Thymus (tissue), 11 donors: ENCODE measurements around the gene YTHDF2. TPM values are rescaled to one million over a fixed set of nuclear protein-coding genes. Genes with fewer than 3 reads are reported as not detected.
"Not testable (repeated sequence)": the region's sequence is repeated elsewhere in the genome, so short reads cannot be mapped to it uniquely, and the experiment has no call there.

Experiments
- DNase-seq, 9 donors: peaks; one replicate each; pipeline ENCODE4 v3.0.0-alpha.2; 2013; ENCODE audit warnings: low spot score in 9 of 9, low read depth in 6 of 9, missing footprints in 1 of 9
- H3K27ac ChIP-seq, 2 donors: one replicate each; pipeline ENCODE4 v1.5.1; 2013; ENCODE audit warnings: control low read depth in 1 of 2, low read depth in 1 of 2, low read length in 1 of 2, mild to moderate bottlenecking in 1 of 2, moderate library complexity in 1 of 2
- H3K27me3 ChIP-seq, 2 donors: one replicate each; pipeline ENCODE4 v1.5.1; 2013; ENCODE audit warnings: low read length in 1 of 2; ENCODE audit not compliant: control insufficient read depth in 2 of 2, insufficient read depth in 1 of 2
- H3K36me3 ChIP-seq, 2 donors: one replicate each; pipeline ENCODE4 v1.5.1; 2013; ENCODE audit warnings: low read length in 1 of 2, mild to moderate bottlenecking in 1 of 2, moderate library complexity in 1 of 2; ENCODE audit not compliant: control insufficient read depth in 2 of 2, insufficient read depth in 2 of 2
- H3K4me1 ChIP-seq, 2 donors: one replicate each; pipeline ENCODE4 v1.5.1; 2013; ENCODE audit warnings: low read length in 2 of 2; ENCODE audit not compliant: control insufficient read depth in 2 of 2, insufficient read depth in 2 of 2
- H3K4me3 ChIP-seq, 2 donors: one replicate each; pipeline ENCODE4 v1.5.1; 2013; ENCODE audit warnings: low read length in 2 of 2, control low read depth in 1 of 2, mild to moderate bottlenecking in 1 of 2
- H3K9me3 ChIP-seq, 2 donors: one replicate each; pipeline ENCODE4 v1.5.1; 2013; ENCODE audit warnings: low read length in 1 of 2, mild to moderate bottlenecking in 1 of 2; ENCODE audit not compliant: control insufficient read depth in 2 of 2, insufficient read depth in 1 of 2
- WGBS: extraction: QIAGEN DNeasy Blood & Tissue Kit; methylation state at CpG from one replicate; pipeline ENCODE4 v1.1.7; 2013; 5-methylcytosine and 5-hydroxymethylcytosine counted together
- polyA plus RNA-seq: library from polyadenylated mRNA; stranded (reverse); fragments of 200-250 nt; gene quantifications from one replicate; pipeline ENCODE4 v1.2.3, GENCODE V29; 2013
- total RNA-seq: library from RNA; stranded (reverse); fragments of 120-200 nt; gene quantifications from one replicate; pipeline ENCODE4 v1.2.4, GENCODE V29; 2013
- donor health status: healthy.

Gene YTHDF2
- total and polyA plus RNA-seq, 2 donors = 50.5 to 72.6 TPM

- Histone ChIP-seq H3K4me1 (no peaks in the 10 kb centered on the region), H3K36me3 (no peaks in the 10 kb centered on the region), H3K9me3 (no peaks in the 10 kb centered on the region), H3K27ac (no peak overlapping the region), H3K4me3 (no peak overlapping the region), H3K27me3 (no peaks in the 10 kb centered on the region)
- 91% methylated on average over 6 of the region's 6 CpGs for WGBS
- no peak for DNase-seq
Observed at GRCh38 chr1:28789816-28790215, 53.1 kb downstream of the YTHDF2 start.

- H3K4me1 ChIP-seq = no peaks in the 10 kb centered on the region
- H3K27ac ChIP-seq = no peak overlapping the region
- H3K4me3 ChIP-seq = no peak overlapping the region
- WGBS = 88% methylated on average over 12 of the region's 12 CpGs
- no peaks in the 10 kb centered on the region for H3K36me3 ChIP-seq
- H3K9me3 ChIP-seq = no peaks in the 10 kb centered on the region
- no peak for DNase-seq
- no peaks in the 10 kb centered on the region for H3K27me3 ChIP-seq
Observed at GRCh38 chr1:28790377-28791035, 53.8 kb downstream of the YTHDF2 start.

GRCh38 chr1:28791929-28792328, 55.2 kb downstream of the YTHDF2 start:
- H3K27me3 ChIP-seq, H3K9me3 ChIP-seq, H3K27ac ChIP-seq, DNase-seq, H3K4me3 ChIP-seq, H3K4me1 ChIP-seq, H3K36me3 ChIP-seq: not testable (repeated sequence)
- 99% methylated on average over 2 of the region's 2 CpGs for WGBS

GRCh38 chr1:28792644-28793121, 55.9 kb downstream of the YTHDF2 start:
- DNase-seq = no peak
- no peaks in the 10 kb centered on the region for H3K4me1 ChIP-seq
- no peak overlapping the region for H3K4me3 ChIP-seq
- no peaks in the 10 kb centered on the region for H3K27me3 ChIP-seq
- no peaks in the 10 kb centered on the region for H3K36me3 ChIP-seq
- WGBS = 98% methylated on average over 1 of the region's 1 CpG
- H3K9me3 ChIP-seq = no peaks in the 10 kb centered on the region
- no peak overlapping the region for H3K27ac ChIP-seq

- H3K36me3 ChIP-seq, H3K27me3 ChIP-seq, H3K27ac ChIP-seq, DNase-seq, H3K4me1 ChIP-seq, H3K4me3 ChIP-seq, H3K9me3 ChIP-seq: not testable (repeated sequence)
- 98% methylated on average over 5 of the region's 5 CpGs for WGBS
Observed at GRCh38 chr1:28794582-28794981, 57.8 kb downstream of the YTHDF2 start.

- 88% methylated on average over 18 of the region's 18 CpGs for WGBS
- Histone ChIP-seq H3K27me3 (peaks cover 0 to 3% of the 10 kb centered on the region in 2 donors), H3K9me3 (no peaks in the 10 kb centered on the region), H3K36me3 (no peaks in the 10 kb centered on the region), H3K27ac (no peak overlapping the region), H3K4me1 (no peaks in the 10 kb centered on the region), H3K4me3 (no peak overlapping the region)
- no peak for DNase-seq
Observed at GRCh38 chr1:28796352-28797211, 59.8 kb downstream of the YTHDF2 start.

- Histone ChIP-seq H3K36me3 (no peaks in the 10 kb centered on the region), H3K4me1 (no peaks in the 10 kb centered on the region)
- WGBS = 89% methylated on average over 3 of the region's 3 CpGs
Observed at GRCh38 chr1:28800324-28800723, 63.6 kb downstream of the YTHDF2 start.

GRCh38 chr1:28801461-28801860, 64.7 kb downstream of the YTHDF2 start:
- H3K9me3 ChIP-seq = no peaks in the 10 kb centered on the region
- no peaks in the 10 kb centered on the region for H3K4me1 ChIP-seq
- DNase-seq = no peak
- H3K36me3 ChIP-seq = no peaks in the 10 kb centered on the region
- peaks cover 0 to 6% of the 10 kb centered on the region in 2 donors for H3K27me3 ChIP-seq
- no peak overlapping the region for H3K4me3 ChIP-seq
- WGBS = 99% methylated on average over 6 of the region's 6 CpGs
- no peak overlapping the region for H3K27ac ChIP-seq

More at GRCh38 chr1:28800324-28800723, 63.6 kb downstream of the YTHDF2 start:
- no peak overlapping the region for H3K4me3 ChIP-seq
- DNase-seq = no peak
- H3K27ac ChIP-seq = no peak overlapping the region
- H3K9me3 ChIP-seq = no peaks in the 10 kb centered on the region
- peaks cover 0 to 3% of the 10 kb centered on the region in 2 donors for H3K27me3 ChIP-seq

GRCh38 chr1:28803051-28803450, 66.3 kb downstream of the YTHDF2 start:
- Histone ChIP-seq H3K36me3 (no peaks in the 10 kb centered on the region), H3K4me3 (no peak overlapping the region), H3K9me3 (no peaks in the 10 kb centered on the region), H3K4me1 (no peaks in the 10 kb centered on the region), H3K27me3 (peaks cover 0 to 9% of the 10 kb centered on the region in 2 donors), H3K27ac (no peak overlapping the region)
- 95% methylated on average over 5 of the region's 5 CpGs for WGBS
- DNase-seq = no peak
